Left kidney (tissue), 2 donors: ENCODE data around the gene COPS2. TPM values are rescaled to one million over a fixed set of nuclear protein-coding genes. Genes with fewer than 3 reads are reported as not detected.
"Not testable (repeated sequence)": the region's sequence is repeated elsewhere in the genome, so short reads cannot be mapped to it uniquely, and the experiment has no call there.

Source experiments
- DNase-seq: peaks from one replicate; pipeline ENCODE4 v3.0.0-alpha.2; 2013
- polyA plus RNA-seq: library from polyadenylated mRNA; unstranded; fragments of 120-200 nt; gene quantifications from one replicate; pipeline ENCODE4 v1.2.1, GENCODE V29; 2013; ENCODE audit not compliant: insufficient read length

The COPS2 gene
- polyA plus RNA-seq, 1 donor, result 116 TPM

DNA sequence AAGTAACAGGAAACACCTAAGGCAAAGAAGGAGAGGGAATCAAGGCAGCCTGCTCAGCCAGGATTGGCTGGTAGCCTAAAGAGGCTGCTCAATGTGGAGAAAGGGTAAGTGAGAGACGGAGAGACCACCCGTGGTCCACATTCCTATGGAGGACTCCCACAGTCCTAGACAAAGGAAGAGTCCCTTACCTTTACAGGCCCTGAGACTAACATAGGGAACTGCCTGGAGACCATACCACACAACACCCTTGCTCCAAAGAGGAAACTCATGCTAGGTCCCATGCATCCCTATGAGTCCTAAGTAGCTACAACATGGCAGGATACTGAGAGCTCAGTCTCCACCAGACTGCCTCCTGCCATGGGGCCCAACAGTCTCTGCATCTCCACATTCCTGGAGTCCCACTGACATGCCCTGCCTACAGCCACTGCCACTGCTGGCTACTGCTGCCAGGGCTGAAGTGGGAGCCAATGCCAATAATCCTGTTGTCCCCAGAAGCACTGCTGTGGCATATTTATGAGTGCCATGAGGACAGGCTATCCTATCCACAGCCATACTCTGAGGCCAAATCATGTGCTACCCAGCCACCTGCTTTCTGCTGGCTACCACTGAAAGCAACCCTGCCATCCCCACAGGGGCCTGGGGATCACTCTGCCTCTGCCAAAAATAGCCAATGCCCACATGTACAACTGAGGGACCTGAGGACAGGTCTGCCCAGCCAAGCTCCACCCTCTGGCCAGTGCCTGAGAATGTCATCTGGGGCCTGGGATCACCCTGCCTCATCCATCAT lies 45.0 kb downstream of the COPS2 start:
- DNase-seq, result no peak

- DNase-seq, result no peak
Observed at GRCh38 chr15:49103002-49103401, 52.4 kb downstream of the COPS2 start.

- DNase-seq, result no peak
Observed at GRCh38 chr15:49101536-49101935, 53.9 kb downstream of the COPS2 start.

GRCh38 chr15:49096090-49096750 lies 59.2 kb downstream of the COPS2 start:
- DNase-seq, result no peak

- no peak for DNase-seq
Observed at GRCh38 chr15:49094923-49095322, 60.5 kb downstream of the COPS2 start.

GRCh38 chr15:49093252-49094105 lies 61.9 kb downstream of the COPS2 start:
- DNase-seq, result no peak

- DNase-seq, result no peak
Observed at GRCh38 chr15:49088996-49089395, 66.4 kb downstream of the COPS2 start.

DNA sequence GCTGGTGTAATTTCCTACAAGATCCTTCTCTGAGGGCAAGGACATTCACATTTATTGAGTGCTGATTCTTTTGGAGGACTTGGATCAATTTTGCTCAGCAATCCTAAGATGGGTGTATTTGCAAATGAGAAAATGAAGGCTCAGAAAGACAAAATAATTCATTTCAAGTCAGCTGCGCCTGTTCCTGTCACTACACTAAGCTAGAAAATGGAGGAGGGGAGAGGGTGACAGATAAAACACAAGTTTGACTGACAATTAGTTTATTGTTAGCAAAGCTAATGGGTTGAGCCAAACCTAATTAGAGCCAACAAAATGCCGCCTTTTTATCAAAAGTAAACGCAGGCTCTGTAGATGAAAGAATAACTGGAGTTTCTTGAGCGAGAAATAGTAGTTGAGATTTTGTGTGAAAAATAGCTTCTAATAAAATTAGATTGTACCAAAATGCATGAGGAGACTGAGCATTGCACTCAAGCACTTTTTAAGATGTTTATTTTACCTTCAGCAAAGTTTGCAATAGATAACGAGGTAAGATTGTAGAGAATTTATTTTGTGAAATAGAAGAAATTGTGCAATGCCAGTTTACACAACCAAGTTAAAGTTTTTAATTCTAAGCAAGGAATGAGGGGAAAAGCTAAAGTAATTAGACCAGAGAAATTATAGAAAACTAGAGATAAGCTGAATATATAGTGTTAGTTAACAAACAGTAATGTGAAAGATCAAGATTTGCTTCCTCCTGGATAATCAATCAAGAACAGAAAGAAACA lies 69.5 kb downstream of the COPS2 start:
- DNase-seq, result no peak

DNA sequence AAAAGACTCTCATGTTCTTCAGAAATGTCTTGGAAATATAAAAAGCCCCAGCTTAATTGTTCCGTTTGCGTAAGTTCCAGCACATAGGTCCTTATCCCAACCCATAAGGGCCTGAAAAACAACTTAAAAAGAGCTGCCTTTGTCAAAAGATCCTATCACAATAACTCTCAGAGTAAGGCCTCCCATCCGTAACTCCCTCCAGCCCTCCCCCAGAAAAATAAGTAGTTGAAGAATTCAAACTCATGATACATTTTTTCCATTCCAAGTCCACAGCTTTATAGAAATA lies 71.2 kb downstream of the COPS2 start:
- DNase-seq, result no peak

DNA sequence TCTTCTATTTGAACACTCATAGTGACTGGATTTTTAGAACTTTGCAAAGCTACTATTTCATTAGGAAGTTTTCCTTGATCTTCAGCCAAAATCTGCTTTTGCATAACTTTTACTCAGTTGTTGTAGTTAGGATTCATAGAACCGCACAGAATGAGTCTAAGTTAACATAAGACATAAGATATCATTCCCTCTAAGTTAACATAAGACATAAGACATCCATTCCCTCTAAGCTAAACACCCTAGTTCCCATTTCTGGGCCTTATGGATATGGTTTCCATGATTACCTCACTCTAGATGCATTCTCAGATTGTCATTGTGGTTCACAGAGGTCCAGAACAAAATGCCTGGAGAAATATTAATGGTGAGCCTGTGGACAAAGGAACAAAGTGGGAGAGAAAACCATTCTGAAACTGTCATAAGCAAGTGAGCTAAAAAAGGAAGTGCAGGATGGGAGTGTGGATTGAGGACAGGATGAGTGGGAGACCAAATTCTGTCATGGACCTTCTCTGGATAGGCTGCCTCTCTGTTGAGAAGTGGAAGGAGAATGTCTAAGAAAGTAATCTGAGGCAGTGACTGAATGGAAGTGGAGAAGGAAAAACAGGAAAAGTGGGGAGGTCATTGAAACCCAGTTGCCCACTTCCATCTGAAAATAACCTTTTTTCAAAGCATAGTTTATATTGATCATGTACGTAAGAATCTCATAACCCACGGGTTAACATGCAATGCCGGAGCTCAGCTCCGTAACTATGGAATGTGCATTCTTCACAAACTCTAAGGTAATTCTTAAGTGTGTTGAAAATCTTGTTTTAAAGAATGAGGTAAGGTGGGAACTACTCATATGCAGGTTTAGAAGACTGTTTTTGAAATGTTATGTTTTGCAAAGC lies 71.8 kb downstream of the COPS2 start:
- DNase-seq, result no peak

GRCh38 chr15:49082960-49083359 lies 72.4 kb downstream of the COPS2 start:
- peak; percentile 12 for DNase-seq

- DNase-seq, result no peak
Observed at GRCh38 chr15:49079340-49080039, 75.9 kb downstream of the COPS2 start.

GRCh38 chr15:49075881-49076280 lies 79.5 kb downstream of the COPS2 start:
- DNase-seq, result no peak

- not testable (repeated sequence) for DNase-seq
Observed at GRCh38 chr15:49074589-49075287, 80.7 kb downstream of the COPS2 start.

Other genes with a start within 250 kb of the COPS2 start
- gene SHC4, start 191.7 kb downstream of the COPS2 start, polyA plus RNA-seq, result 3.1 TPM
- 73.8 TPM for gene SECISBP2L, start 109.2 kb downstream of the COPS2 start, polyA plus RNA-seq
- gene GALK2, start 14.6 kb upstream of the COPS2 start, polyA plus RNA-seq, result 31.5 TPM